Activated CD8-positive, alpha-beta memory T cell treated with anti-CD3 and anti-CD28 coated beads, Interleukin-2, amount 50 U/mL, for 4 hours (primary cell): ENCODE results near the gene DCAF7.

Source experiments
- DNase-seq: peaks from one replicate; pipeline ENCODE4 v3.0.0-alpha.2; 2020

DCAF7 gene

DNA sequence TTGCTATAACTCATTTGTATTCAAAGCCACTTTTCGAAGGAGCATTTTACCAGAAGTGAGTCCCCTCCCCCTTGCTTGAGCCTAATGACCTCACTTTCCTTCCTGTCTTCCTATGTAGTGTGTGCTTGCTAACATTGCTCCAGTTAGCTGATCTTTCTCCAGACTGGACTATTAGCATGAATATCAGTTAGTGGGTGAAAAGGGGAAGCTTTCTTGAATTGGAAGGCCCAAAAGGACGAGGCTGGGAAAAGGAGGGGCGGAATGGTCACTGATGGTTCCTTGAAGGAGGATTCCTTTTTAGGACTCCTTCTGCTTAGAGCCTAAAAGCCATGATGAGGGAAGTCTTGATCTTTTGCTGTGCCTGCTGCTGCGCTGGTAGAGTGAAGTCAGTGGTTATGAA is 83.9 kb downstream of the DCAF7 start:
- DNase-seq: no peak

DNA sequence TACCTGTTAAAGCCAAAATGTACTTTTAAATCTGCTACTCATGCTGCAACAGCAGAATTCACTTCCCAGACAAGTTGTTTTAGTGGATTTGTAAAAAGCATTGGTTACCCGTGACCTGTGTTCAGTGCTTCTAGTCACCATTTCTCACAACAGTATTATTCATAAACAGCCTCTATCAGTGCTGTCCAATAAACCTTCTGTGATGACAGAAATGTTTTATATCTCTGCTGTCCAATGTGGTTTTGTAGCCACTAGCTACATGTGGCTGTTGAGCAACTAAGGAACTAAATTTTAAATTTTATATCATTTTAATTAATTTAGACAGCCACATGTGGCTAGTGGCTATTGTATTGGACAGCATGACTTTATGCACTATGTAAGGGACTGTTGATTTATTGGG is 84.5 kb downstream of the DCAF7 start:
- DNase-seq: no peak

DNA sequence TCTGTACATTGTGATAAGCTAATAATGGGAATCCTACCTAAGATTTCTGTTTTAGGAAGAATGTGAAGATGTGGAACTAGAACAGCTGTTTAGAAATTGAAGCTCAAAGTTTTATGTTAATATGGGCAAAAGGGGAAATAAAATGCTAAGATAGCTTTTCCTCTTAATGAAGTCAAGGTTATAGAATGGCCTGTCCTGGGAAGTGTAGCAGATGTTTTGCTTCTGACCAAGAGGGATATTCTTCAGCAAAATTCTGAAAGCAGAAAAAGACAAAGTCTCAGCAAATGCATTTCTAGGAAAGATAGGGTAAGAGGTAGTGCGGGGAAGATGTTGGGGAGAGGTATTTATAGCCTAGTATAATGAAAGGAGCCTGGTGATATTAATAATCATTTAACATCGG is 85.0 kb downstream of the DCAF7 start:
- no peak for DNase-seq

DNA sequence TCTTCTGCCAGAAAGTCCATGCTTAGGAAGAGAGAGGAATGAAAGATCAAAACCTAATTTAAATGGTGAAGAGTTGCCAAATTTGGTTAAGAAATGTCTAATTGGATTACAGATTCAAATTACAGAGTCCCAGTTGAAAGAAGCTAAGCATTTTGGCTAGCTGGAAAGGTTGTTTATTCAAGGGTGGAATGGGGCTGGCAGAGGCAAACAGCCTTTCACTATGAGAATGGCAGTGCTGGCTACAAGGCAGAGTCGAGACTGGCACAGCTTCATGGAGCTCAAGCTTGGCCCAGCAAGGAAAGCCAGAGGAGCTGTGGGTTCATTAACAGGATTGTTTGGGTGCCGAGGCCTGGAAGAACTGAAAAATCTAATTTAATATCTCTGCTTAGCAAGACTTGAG is 85.5 kb downstream of the DCAF7 start:
- DNase-seq: no peak

DNA sequence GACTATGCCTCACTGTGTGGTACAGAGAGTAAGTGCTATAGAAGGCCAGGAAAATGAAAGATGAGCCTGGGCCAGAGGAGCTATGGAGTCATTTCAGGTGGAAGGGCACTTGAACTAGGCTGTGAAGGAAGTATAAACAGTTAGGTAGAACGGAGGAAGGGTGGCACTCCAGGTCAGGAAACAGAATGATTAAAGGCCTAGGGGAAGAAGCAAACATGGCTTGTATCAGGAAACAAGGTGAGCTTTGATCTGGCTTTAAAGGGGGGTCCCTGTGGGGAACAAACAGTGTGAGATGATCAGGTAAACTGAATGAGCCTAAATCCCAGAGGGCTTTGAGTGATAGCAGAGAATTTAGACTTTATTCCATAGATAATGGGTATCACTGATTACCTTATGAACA is 88.8 kb downstream of the DCAF7 start:
- DNase-seq: no peak

DNA sequence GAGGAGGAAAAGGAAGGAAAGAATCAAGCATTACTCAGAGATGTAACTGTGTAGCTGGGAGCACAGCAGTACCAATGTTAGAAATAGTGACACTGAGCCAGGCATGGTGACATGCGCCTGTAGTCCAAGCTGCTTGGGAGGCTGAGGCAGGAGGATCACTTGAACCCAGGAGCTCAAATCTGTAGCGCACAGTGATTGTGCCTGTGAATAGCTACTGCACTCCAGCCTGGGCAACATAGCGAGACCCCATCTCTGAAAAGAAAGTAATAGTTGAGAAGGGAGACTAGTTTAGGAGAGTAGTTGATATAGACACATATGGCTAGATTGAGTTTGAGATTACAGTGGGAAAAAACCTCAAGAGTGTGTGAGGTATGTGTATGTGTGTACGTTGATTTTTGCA is 89.8 kb downstream of the DCAF7 start:
- DNase-seq: no peak

DNA sequence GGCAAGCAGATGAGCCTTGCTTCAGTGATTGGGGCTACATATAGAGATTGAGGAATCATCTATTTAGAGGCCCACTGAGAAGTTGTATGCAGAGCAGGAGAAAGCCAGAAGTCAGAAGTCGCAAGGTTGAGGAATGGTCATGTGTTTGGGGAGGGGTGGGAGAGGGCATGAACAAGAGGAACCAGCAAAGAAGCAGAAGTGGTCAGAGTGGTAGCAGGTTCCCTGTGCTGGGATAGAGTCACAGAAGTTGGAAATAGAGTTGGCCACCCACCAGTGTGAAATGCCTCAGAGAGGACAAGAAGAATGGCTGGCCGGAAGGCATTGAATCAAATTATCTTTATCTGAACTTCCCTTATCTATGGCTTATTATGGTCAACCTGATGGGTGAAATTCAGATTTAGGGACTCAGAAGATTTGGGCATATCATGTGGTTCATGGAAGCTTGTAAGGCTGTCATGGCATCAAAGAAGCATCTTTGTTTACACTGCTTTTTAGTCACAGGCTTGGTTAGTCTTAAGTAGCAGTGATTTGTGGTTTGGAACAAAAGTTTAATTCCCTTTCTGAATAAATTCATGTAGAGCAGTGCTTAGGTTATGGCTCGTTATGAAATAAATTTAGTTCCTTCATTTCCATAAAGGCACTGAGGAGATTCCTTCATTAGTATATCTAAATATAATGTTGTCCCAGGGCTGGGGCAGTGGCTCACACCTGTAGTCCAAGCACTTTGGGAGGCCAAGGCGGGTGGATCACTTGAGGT is 91.6 kb downstream of the DCAF7 start:
- DNase-seq: no peak
